Measurements from ENCODE around the gene TLN1.

- TF ChIP-seq CTCF (conservative IDR thresholded peaks at IDR 0.05; ENCODE audit: low read length) (no peak), EZH2phosphoT487 (IDR thresholded peaks at IDR 0.05; ENCODE audit: borderline replicate concordance, low read depth, low read length) (no peak)
Measured at GRCh38 chr9:35653611-35654010, 78.4 kb downstream of the TLN1 start.

Data from OCI-LY7 (cell line).